Measurements from ENCODE around the gene VPS51.
"Not testable (repeated sequence)": the region's sequence is repeated elsewhere in the genome, so short reads cannot be mapped to it uniquely, and the experiment has no call there.

The VPS51 gene

GRCh38 chr11:65115361-65116082, 19.5 kb downstream of the VPS51 start:
- Histone ChIP-seq H3K36me3 (ENCODE audit: control insufficient read depth, insufficient read depth, low read length) (peaks cover 47% of the 10 kb centered on the region), H3K27me3 (ENCODE audit: control insufficient read depth, insufficient read depth, low read length) (no peaks in the 10 kb centered on the region), H3K4me1 (ENCODE audit: control insufficient read depth, insufficient read depth, low read length) (peaks cover 23% of the 10 kb centered on the region), H3K4me3 (ENCODE audit: low read depth, low read length) (no peak overlapping the region), H3K27ac (ENCODE audit: low read depth, low read length) (no peak overlapping the region), H3K9ac (ENCODE audit: low read length) (no peak overlapping the region), H3K9me3 (ENCODE audit: control insufficient read depth, insufficient read depth, low read depth, low read length) (no peaks in the 10 kb centered on the region)

DNA sequence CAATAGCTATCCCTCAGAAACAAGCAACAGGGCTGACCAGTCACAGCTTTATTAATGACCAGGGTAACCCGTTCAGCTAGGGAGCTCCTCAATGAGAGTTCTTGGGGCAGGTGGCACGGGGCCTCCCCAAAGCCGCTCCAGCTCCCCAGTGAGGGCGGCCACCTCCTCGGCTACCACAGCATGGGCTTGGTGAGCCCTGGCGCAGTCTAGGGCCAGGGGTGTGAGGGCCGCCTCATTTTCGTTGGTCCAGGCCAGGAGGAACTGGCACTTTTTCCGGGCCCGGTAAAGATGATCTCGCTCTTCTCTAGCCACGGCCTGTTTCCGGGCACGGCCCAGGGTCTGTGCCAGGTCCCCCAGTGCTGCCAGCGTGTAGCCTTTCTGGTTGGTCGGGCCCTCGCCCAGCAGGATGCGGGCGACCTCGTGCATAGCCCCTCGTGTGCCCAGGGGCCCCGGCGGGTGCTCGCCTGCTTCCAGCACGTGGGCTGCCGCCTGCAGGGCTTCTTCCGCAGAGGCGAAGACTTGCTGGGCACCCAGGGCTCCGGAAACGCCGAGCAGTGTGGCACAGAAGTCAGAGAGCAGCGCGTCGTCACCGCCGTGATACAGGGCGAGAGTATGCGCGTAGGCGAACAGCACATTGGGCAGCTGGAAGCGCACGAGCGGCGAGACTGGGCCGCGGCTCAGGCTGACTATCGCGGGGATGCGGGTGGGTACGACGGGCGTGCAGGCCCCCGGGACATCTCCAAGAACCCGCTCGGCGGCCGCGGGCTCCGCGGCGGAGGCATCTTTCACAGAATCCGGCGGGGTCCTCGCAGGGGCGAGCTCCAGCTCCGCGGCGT, 20.6 kb downstream of the VPS51 start:
- H3K4me1 ChIP-seq (ENCODE audit: control insufficient read depth, insufficient read depth, low read length) = peaks cover 19% of the 10 kb centered on the region
- H3K9ac ChIP-seq (ENCODE audit: low read length) = peak overlapping the region; percentile 87
- peak overlapping the region; percentile 81 for H3K27ac ChIP-seq (ENCODE audit: low read depth, low read length)
- peaks cover 56% of the 10 kb centered on the region for H3K36me3 ChIP-seq (ENCODE audit: control insufficient read depth, insufficient read depth, low read length)
- H3K4me3 ChIP-seq (ENCODE audit: low read depth, low read length) = peak overlapping the region; percentile 79
- no peaks in the 10 kb centered on the region for H3K27me3 ChIP-seq (ENCODE audit: control insufficient read depth, insufficient read depth, low read length)
- no peaks in the 10 kb centered on the region for H3K9me3 ChIP-seq (ENCODE audit: control insufficient read depth, insufficient read depth, low read depth, low read length)

DNA sequence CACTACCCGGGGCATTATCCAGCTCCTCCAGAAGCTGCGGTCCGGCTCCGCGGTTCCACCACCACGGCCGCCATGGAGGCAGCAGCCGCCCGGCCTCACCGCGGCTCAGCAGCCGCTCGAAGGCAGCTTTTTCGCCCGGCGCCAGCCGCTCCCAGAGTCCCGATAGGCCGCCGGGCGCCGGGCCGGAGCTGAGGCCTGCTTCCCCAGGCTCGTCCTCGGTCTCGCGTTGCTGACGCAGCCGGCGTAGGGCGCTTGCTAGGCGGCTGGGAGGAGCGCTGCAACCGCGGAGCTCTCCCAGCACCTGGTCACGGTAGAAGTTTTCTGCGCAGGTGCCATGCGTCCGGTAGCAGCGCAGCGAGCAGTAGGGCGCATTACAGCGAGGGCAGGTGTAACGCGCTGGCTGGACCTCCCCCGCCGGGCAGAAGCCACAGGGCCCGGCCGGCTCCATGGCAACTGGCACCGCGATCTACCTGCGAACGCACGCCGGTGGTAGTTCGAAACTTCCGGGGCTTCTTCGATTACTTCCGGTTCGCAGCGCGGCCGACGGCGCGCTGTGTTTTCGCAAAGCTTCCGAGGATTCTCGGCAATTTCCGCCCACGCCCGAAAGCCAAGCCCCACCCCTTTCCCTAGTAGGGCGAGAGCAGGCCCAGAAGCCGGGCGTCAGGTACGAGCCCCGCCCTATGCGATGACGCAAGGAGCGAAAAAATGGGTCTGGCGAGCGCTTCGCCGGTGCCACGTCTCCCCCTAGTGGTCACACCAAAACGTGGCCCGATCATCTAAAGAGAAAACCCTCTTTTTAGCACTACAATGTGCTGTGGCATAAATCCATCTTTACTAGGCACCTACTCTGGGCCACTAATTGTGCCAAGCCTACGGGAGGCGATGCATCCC, 21.4 kb downstream of the VPS51 start, which contains the start of gene ZNHIT2:
Gene ZNHIT2, minus strand, starts transcription at position 496 of the 891 bp plus-strand sequence. Its CDS starts 48 bp downstream, at position 448.
- peak within 1 kb of the TSS; percentile 87 for H3K9ac ChIP-seq (ENCODE audit: low read length)
- H3K4me3 ChIP-seq (ENCODE audit: low read depth, low read length) = peak within 1 kb of the TSS; percentile 79
- H3K4me1 ChIP-seq (ENCODE audit: control insufficient read depth, insufficient read depth, low read length) = peaks cover 19% of the 10 kb centered on the region
- peaks cover 56% of the 10 kb centered on the region for H3K36me3 ChIP-seq (ENCODE audit: control insufficient read depth, insufficient read depth, low read length)
- no peaks in the 10 kb centered on the region for H3K27me3 ChIP-seq (ENCODE audit: control insufficient read depth, insufficient read depth, low read length)
- H3K9me3 ChIP-seq (ENCODE audit: control insufficient read depth, insufficient read depth, low read depth, low read length) = no peaks in the 10 kb centered on the region
- peak within 1 kb of the TSS; percentile 81 for H3K27ac ChIP-seq (ENCODE audit: low read depth, low read length)

- no peak overlapping the region for H3K27ac ChIP-seq (ENCODE audit: low read depth, low read length)
- H3K9me3 ChIP-seq (ENCODE audit: control insufficient read depth, insufficient read depth, low read depth, low read length) = no peaks in the 10 kb centered on the region
- no peak overlapping the region for H3K9ac ChIP-seq (ENCODE audit: low read length)
Observed at GRCh38 chr11:65118097-65118837, 22.3 kb downstream of the VPS51 start.

GRCh38 chr11:65118891-65119669, 23.1 kb downstream of the VPS51 start:
- H3K27me3 ChIP-seq (ENCODE audit: control insufficient read depth, insufficient read depth, low read length); H3K27ac ChIP-seq (ENCODE audit: low read depth, low read length); H3K4me3 ChIP-seq (ENCODE audit: low read depth, low read length); H3K9me3 ChIP-seq (ENCODE audit: control insufficient read depth, insufficient read depth, low read depth, low read length); H3K9ac ChIP-seq (ENCODE audit: low read length); H3K4me1 ChIP-seq (ENCODE audit: control insufficient read depth, insufficient read depth, low read length): not testable (repeated sequence)
- peaks cover 56% of the 10 kb centered on the region for H3K36me3 ChIP-seq (ENCODE audit: control insufficient read depth, insufficient read depth, low read length)

More at GRCh38 chr11:65118097-65118837, 22.3 kb downstream of the VPS51 start:
- Histone ChIP-seq H3K4me1 (ENCODE audit: control insufficient read depth, insufficient read depth, low read length) (peaks cover 13% of the 10 kb centered on the region), H3K27me3 (ENCODE audit: control insufficient read depth, insufficient read depth, low read length) (no peaks in the 10 kb centered on the region), H3K4me3 (ENCODE audit: low read depth, low read length) (0 out of 2 replicates have a peak overlapping the region, but pooled peaks have one; percentile 5), H3K36me3 (ENCODE audit: control insufficient read depth, insufficient read depth, low read length) (peaks cover 56% of the 10 kb centered on the region)

GRCh38 chr11:65119670-65119995, 23.6 kb downstream of the VPS51 start:
- H3K27ac ChIP-seq (ENCODE audit: low read depth, low read length) = no peak overlapping the region

DNA sequence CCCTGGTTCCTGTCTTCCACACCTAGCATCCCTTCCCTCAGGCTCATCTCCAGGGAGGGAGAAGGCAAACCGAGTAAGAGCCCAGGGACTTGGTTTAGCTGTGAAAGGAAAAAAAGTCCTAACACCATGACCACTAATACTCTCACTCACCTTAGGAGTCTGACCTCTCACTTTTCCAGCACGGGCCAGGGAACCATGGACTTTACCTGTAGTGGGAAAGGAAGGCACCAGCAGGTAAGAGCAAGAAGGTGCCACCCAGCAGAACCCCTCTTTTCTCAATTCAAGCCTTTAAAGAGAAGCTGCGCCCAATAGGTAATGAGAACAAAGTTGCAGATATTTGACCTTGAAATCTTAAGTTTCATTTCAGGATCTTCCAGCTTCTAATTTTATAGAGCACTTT, 24.8 kb downstream of the VPS51 start:
- Histone ChIP-seq H3K9ac (ENCODE audit: low read length) (peak overlapping the region; percentile 91), H3K27me3 (ENCODE audit: control insufficient read depth, insufficient read depth, low read length) (no peaks in the 10 kb centered on the region), H3K4me1 (ENCODE audit: control insufficient read depth, insufficient read depth, low read length) (peaks cover 9% of the 10 kb centered on the region), H3K27ac (ENCODE audit: low read depth, low read length) (no peak overlapping the region), H3K4me3 (ENCODE audit: low read depth, low read length) (peak overlapping the region; percentile 88), H3K36me3 (ENCODE audit: control insufficient read depth, insufficient read depth, low read length) (peaks cover 58% of the 10 kb centered on the region), H3K9me3 (ENCODE audit: control insufficient read depth, insufficient read depth, low read depth, low read length) (no peaks in the 10 kb centered on the region)

More at GRCh38 chr11:65119670-65119995, 23.6 kb downstream of the VPS51 start:
- peaks cover 9% of the 10 kb centered on the region for H3K4me1 ChIP-seq (ENCODE audit: control insufficient read depth, insufficient read depth, low read length)
- no peaks in the 10 kb centered on the region for H3K9me3 ChIP-seq (ENCODE audit: control insufficient read depth, insufficient read depth, low read depth, low read length)
- H3K4me3 ChIP-seq (ENCODE audit: low read depth, low read length) = no peak overlapping the region
- H3K9ac ChIP-seq (ENCODE audit: low read length) = no peak overlapping the region
- H3K36me3 ChIP-seq (ENCODE audit: control insufficient read depth, insufficient read depth, low read length) = peaks cover 58% of the 10 kb centered on the region
- H3K27me3 ChIP-seq (ENCODE audit: control insufficient read depth, insufficient read depth, low read length) = no peaks in the 10 kb centered on the region

GRCh38 chr11:65121447-65121864, 25.4 kb downstream of the VPS51 start:
- peak overlapping the region; percentile 74 for H3K27ac ChIP-seq (ENCODE audit: low read depth, low read length)
- H3K4me3 ChIP-seq (ENCODE audit: low read depth, low read length) = peak overlapping the region; percentile 88
- peak overlapping the region; percentile 91 for H3K9ac ChIP-seq (ENCODE audit: low read length)
- no peaks in the 10 kb centered on the region for H3K27me3 ChIP-seq (ENCODE audit: control insufficient read depth, insufficient read depth, low read length)
- peaks cover 7% of the 10 kb centered on the region for H3K4me1 ChIP-seq (ENCODE audit: control insufficient read depth, insufficient read depth, low read length)
- no peaks in the 10 kb centered on the region for H3K9me3 ChIP-seq (ENCODE audit: control insufficient read depth, insufficient read depth, low read depth, low read length)
- peaks cover 59% of the 10 kb centered on the region for H3K36me3 ChIP-seq (ENCODE audit: control insufficient read depth, insufficient read depth, low read length)

DNA sequence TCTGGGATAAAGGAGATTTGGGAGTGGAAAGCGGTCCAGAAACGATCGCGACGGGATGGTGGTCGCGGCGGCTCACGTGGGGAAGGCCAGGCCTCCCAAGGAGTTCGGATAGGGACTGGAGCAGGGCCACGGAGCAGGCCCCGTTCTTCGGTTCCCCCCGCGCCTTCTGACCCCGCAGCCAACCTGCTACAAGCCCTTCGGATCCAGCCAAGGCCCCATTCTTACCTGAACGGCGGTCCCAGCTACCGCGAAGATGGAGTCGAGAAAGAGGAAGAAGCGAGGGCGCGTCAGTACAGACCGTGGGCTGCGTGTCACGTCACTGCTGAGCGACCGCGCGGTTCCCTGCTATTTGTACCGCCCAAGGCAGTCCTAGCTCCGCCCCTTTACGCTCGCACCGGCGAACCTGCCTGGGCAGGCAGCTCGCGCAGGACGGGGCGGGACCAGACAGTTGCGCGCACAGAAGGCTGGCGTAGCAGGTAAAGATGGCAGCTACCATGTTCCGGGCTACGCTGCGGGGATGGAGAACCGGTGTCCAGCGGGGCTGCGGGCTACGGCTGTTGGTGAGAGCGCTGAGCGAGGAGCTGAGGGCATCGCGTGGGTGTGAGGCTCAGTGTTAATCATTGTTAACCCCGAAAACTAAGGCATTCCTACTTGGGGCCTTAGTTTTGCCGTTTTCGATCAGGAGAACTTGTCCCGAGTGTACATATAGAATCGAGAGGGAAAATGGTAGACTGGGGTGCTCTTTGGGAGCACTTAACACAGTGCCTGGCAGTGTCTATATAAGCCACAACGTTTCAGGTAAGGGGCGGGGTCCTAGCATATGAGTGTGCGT, 26.1 kb downstream of the VPS51 start, which contains the start of the genes FAU and MRPL49:
Gene FAU, minus strand, starts transcription at position 270 of the 832 bp plus-strand sequence. CDS start 321 bp downstream, outside the sequence.
Gene MRPL49, plus strand, starts transcription at position 457 of the 832 bp plus-strand sequence. Its CDS starts 26 bp downstream, at position 483.
- 0 out of 2 replicates have a peak, but pooled peaks cover 3% of the 10 kb centered on the region for H3K4me1 ChIP-seq (ENCODE audit: control insufficient read depth, insufficient read depth, low read length)
- no peaks in the 10 kb centered on the region for H3K27me3 ChIP-seq (ENCODE audit: control insufficient read depth, insufficient read depth, low read length)
- H3K4me3 ChIP-seq (ENCODE audit: low read depth, low read length) = peak within 1 kb of the TSS; percentile 88
- peak within 1 kb of the TSS; percentile 91 for H3K9ac ChIP-seq (ENCODE audit: low read length)
- peaks cover 65% of the 10 kb centered on the region for H3K36me3 ChIP-seq (ENCODE audit: control insufficient read depth, insufficient read depth, low read length)
- H3K27ac ChIP-seq (ENCODE audit: low read depth, low read length) = peak within 1 kb of the TSS; percentile 78
- H3K9me3 ChIP-seq (ENCODE audit: control insufficient read depth, insufficient read depth, low read depth, low read length) = no peaks in the 10 kb centered on the region

Data from HUES6 (cell line).